OCI-LY1 (cell line): ENCODE measurements around the gene UGT2A3.

Experiments
- CTCF ChIP-seq: fragments of 200-600 bp; sonication (generic), shearing (Covaris generic); IDR thresholded peaks from 2 replicates; pipeline ENCODE4 v1.5.1; 2017; ENCODE audit warnings: mild to moderate bottlenecking, antibody characterized with exemption, low read length, moderate library complexity, mixed read lengths
- EZH2 ChIP-seq: fragments of 200-600 bp; sonication (generic), shearing (Covaris generic); IDR thresholded peaks from 2 replicates; pipeline ENCODE4 v1.8.0; 2017; ENCODE audit warnings: borderline replicate concordance, mixed run types, mild to moderate bottlenecking, antibody characterized with exemption, low read length, moderate library complexity, mixed read lengths

- TF ChIP-seq CTCF: no peak
- no peak for TF ChIP-seq EZH2
Observed at GRCh38 chr4:68929076-68929737, 22.4 kb downstream of the UGT2A3 start.
